Cardiac muscle cell (in vitro differentiated cells and primary cell): ENCODE results near the gene MEPCE. TPM values are rescaled to one million over a fixed set of nuclear protein-coding genes. Genes with fewer than 3 reads are reported as not detected.
A peak's percentile ranks its signal among the peaks of the same experiment; 100 is the strongest.

Experiments used
- DNase-seq, 2 donors: peaks; one replicate each; pipeline versions ENCODE4 v3.0.0 to v3.0.0-alpha.2; 2010 to 2017; ENCODE audit warnings: low read depth in 1 of 2, low spot score in 1 of 2
- H3K27ac ChIP-seq: fragments of 200-600 bp; sonication (generic); 2 replicates; pipeline ENCODE4 v1.5.1; 2016
- H3K27me3 ChIP-seq: fragments of 200-600 bp; sonication (generic); 2 replicates; pipeline ENCODE4 v1.6.0; 2016; ENCODE audit warnings: control low read depth
- H3K36me3 ChIP-seq: fragments of 200-600 bp; sonication (generic); 2 replicates; pipeline ENCODE4 v1.5.1; 2016; ENCODE audit warnings: control low read depth
- H3K4me1 ChIP-seq: fragments of 200-600 bp; sonication (generic); 2 replicates; pipeline ENCODE4 v1.8.1; 2017; ENCODE audit warnings: low read depth, mild to moderate bottlenecking, mixed run types
- H3K4me3 ChIP-seq: fragments of 200-600 bp; sonication (generic); 2 replicates; pipeline ENCODE4 v1.5.1; 2016; ENCODE audit warnings: mild to moderate bottlenecking
- H3K9me3 ChIP-seq: fragments of 200-600 bp; sonication (generic); 2 replicates; pipeline ENCODE4 v1.5.1; 2017; ENCODE audit warnings: low read depth, mild to moderate bottlenecking, control low read depth
- CTCF ChIP-seq: IDR thresholded peaks from 2 replicates; pipeline ENCODE4 v1.5.1; 2012; ENCODE audit warnings: low read depth, mild to moderate bottlenecking, low read length
- polyA plus RNA-seq: library from polyadenylated mRNA; unstranded; fragments of >200 nt; fragmentation: Nextera tagmentation; extraction: Ambion mirVana; gene quantifications from 2 replicates; pipeline ENCODE4 v1.2.1, GENCODE V29; 2016
- total RNA-seq: library from RNA; depleted of rRNA; stranded (reverse); fragments of >200 nt; gene quantifications from 2 replicates; pipeline ENCODE4 v1.2.3, GENCODE V29; 2016

MEPCE gene
- total and polyA plus RNA-seq, 2 experiments from 2014 or later, result 21.5 to 41.7 TPM

- peak overlapping the region; percentile 59 for H3K27ac ChIP-seq
- no peaks in the 10 kb centered on the region for H3K9me3 ChIP-seq
- no peak for TF ChIP-seq CTCF
- peaks cover 30% of the 10 kb centered on the region for H3K4me1 ChIP-seq
- no peaks in the 10 kb centered on the region for H3K27me3 ChIP-seq
- H3K4me3 ChIP-seq, result no peak overlapping the region
- no peak for DNase-seq
- peaks cover 17% of the 10 kb centered on the region for H3K36me3 ChIP-seq
Observed at GRCh38 chr7:100472121-100472851, 42.7 kb downstream of the MEPCE start.

GRCh38 chr7:100472854-100473499 is 43.3 kb downstream of the MEPCE start:
- H3K36me3 ChIP-seq, result peaks cover 14% of the 10 kb centered on the region
- no peak for TF ChIP-seq CTCF
- peaks cover 36% of the 10 kb centered on the region for H3K4me1 ChIP-seq
- no peaks in the 10 kb centered on the region for H3K27me3 ChIP-seq
- H3K27ac ChIP-seq, result peak overlapping the region; percentile 59
- H3K9me3 ChIP-seq, result no peaks in the 10 kb centered on the region
- no peak overlapping the region for H3K4me3 ChIP-seq
- peak in 1 of 2 donors; percentile 80 for DNase-seq

DNA sequence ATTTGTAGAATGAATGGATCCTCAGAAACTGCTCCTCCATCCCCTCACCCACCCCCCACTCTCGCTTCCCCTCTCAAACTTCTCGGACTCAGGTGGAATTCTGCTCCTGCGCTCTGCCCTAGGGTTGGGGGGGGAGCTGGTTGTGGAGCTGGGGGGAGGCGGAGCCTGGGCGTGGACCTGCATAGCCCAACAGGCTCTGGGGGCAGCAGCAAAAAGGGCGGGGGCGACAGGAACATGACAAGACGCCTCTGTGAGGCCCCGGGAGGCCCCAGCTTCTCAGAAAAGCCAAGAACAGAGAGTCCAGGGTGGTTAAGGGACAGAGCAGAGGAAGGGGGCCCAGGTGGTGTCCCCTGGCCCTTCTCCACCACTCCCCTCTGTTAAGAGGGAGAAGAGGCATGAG is 45.9 kb downstream of the MEPCE start:
- peak overlapping the region; percentile 89 for H3K4me3 ChIP-seq
- H3K36me3 ChIP-seq, result peaks cover 14% of the 10 kb centered on the region
- no peaks in the 10 kb centered on the region for H3K27me3 ChIP-seq
- H3K27ac ChIP-seq, result peak overlapping the region; percentile 87
- H3K9me3 ChIP-seq, result no peaks in the 10 kb centered on the region
- H3K4me1 ChIP-seq, result peaks cover 30% of the 10 kb centered on the region
- TF ChIP-seq CTCF, result no peak
- DNase-seq, result peak in 1 of 2 donors; percentile 71

DNA sequence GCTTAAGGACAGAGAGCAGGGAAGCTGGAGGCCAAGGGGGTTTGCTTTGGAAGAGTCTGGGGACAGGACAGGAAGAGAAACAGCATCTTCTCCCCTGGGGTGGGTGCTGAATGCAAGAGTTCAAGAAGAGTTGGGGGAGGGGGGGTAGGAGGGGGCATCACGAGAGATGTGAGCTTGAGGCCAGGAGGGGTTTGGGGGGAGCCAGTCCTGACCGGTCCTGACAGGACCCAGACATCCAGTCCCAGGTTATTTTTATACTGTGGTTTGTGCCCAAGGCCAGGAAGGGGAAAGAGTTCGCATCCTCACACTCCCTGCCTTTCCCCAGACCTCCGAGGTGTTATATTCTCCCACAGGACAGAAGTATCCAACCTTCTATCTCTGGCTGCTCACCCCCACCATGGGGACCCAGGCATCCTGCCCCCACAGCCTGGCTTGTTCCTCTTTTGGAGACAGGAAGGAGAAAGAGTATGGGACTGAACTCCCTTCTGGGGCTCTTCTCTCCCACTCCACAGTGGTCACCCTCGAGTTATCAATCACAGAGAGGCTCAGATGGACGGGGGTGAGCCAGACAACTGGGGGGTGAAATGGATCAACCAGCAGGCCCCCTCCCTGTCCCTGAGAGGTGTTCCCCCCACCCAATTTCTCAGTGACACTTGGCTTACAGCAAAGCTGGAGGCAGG is 46.6 kb downstream of the MEPCE start:
- no peak for TF ChIP-seq CTCF
- Histone ChIP-seq H3K27ac (peak overlapping the region; percentile 87), H3K9me3 (no peaks in the 10 kb centered on the region), H3K36me3 (peaks cover 14% of the 10 kb centered on the region), H3K4me3 (peak overlapping the region; percentile 89), H3K4me1 (peaks cover 30% of the 10 kb centered on the region), H3K27me3 (no peaks in the 10 kb centered on the region)
- DNase-seq, result peak in 1 of 2 donors; percentile 37

DNA sequence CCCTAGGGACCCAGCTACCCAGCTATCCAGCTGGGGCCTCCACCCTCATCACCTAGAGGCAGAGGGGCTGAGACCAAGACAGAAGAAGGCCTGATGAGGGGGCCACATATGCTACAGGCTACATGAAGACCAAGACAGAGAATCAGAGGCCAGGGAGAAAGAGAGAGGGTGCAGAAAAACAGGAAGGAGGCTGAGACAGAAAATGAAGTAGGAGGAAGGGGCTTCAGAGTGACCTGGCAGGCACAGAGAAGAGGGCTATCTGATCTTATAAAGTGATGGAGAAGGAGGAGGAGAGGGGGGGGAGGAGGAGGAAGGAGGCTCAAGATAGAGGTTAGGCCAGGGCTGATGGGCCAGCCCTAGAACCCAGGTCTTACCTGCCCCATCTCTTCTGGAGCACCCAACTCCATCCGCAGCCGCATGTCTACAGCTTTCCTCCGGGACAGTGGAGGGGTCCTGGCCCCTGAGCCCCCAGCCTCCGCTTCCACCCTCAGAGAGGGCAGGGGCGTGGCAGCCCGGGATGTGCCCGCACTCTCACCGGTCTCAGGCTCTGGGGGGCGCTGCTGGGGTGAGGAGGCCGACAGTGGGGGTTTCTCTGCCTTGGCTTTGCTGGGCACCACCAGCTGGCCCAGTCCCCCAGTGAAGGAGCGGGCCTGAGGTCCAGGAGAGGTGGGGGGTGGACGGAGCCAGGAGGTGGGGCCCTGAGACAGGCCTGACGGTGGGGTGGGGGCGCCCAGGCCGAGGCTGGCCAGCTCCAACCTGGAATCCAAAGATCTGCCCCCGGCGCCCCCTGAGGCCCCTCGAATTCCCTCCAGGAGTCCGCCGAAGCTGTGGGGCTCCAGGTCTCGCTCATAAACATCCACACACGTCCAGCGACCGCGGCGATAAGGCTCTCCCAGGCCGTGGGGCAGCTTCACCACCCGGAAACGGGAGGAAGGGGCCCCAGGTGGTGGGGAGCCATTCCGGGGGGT is 47.6 kb downstream of the MEPCE start:
- H3K4me3 ChIP-seq, result peak overlapping the region; percentile 89
- peaks cover 14% of the 10 kb centered on the region for H3K36me3 ChIP-seq
- peak; percentile 43 for TF ChIP-seq CTCF
- no peak for DNase-seq
- H3K27me3 ChIP-seq, result no peaks in the 10 kb centered on the region
- peaks cover 30% of the 10 kb centered on the region for H3K4me1 ChIP-seq
- H3K27ac ChIP-seq, result peak overlapping the region; percentile 87
- no peaks in the 10 kb centered on the region for H3K9me3 ChIP-seq
